COLO668 (cell line): ENCODE measurements around the gene DLG2.
"Not testable (repeated sequence)": the region's sequence is repeated elsewhere in the genome, so short reads cannot be mapped to it uniquely, and the experiment has no call there.

Experiments used
- DNase-seq: peaks from one replicate; lab custom pipeline; 2025; ENCODE audit not compliant: unreplicated experiment; lab: John Stamatoyannopoulos, UW

DLG2 gene

DNA sequence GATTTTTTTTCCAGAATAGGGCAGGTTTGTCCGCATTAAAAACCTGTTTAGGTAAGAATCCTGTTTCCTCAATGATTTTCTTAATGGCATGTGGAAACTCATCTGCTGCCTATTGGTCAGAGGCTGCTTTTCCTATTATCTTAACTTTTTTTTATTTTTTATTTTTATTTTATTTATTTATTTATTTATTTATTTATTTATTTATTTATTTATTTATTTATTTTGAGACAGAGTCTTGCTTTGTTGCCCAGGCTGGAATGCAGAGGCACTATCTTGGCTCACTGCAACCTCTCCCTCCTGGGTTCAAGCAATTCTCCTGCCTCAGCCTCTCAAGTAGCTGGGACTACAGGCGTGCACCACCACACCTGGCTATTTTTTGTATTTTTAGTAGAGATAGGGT lies 389.1 kb downstream of the DLG2 start:
- DNase-seq: not testable (repeated sequence)

DNA sequence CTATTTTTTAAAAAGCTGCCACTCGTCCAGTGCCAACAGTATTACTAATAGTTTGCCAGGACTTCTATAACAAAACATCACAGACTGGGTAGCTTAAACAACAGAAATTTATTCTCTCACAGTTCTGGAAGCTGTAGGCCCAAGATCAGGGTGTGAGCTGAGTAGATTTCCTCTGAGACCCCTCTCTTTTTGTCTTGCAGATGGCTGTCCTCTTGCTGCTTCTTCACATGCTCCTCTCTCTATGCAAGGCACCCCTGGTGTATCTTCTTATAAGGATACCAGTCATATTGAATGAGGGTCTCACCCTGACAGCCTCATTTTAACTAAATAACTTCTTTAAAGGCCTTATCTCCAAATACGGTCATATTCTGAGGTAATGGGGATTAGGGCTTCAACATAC lies 390.9 kb downstream of the DLG2 start:
- no peak for DNase-seq

DNA sequence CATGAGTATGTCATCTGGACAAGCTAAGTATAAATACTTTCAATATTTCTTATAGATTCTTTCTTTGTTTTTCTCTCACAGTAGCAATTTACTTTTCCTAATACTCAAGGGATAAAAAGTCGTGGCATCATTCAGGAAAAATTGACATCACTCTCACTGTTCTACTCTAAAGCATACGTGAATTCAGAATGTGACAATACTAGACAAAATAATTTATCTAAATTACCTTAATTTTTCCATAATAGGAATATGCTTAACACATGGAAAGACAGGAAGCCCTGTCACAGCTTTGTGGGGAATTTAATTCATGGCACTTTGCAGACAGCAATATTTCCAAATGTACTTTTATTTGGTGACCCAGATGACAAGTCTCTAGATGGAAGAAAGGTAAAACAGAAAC lies 394.6 kb downstream of the DLG2 start:
- DNase-seq: no peak

DNA sequence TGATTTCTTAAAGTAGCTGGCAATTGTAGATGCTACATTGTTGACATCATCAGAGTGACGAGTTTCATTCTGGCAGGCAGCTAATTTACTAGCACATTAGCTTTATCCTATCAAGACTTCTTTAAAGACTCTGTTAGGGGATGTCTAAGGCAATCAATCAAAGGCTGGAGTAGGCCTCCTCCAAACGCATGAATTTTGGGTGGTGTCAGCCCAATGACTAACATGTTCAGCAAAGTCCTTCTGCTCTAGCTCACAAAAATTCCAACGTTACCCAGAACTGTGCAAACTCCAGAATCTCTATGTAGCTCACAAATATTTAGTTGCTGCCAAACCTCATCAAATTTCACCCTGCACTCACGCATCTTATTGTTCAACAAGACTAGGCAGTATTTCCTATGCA lies 395.6 kb downstream of the DLG2 start:
- no peak for DNase-seq

DNA sequence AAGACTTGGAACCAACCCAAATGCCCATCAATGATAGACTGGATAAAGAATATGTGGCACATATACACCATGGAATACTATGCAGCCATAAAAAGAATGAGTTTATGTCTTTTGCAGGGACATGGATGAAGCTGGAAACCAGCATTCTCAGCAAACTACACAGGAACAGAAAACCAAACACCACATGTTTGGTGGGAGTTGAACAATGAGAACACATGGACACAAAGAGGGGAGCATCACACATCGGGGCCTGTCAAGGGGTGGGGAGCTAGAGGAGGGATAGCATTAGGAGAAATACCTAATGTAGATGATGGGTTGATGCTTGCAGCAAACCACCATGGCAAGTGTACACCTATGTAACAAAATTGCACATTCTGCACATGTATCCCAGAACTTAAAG lies 397.4 kb downstream of the DLG2 start:
- not testable (repeated sequence) for DNase-seq

DNA sequence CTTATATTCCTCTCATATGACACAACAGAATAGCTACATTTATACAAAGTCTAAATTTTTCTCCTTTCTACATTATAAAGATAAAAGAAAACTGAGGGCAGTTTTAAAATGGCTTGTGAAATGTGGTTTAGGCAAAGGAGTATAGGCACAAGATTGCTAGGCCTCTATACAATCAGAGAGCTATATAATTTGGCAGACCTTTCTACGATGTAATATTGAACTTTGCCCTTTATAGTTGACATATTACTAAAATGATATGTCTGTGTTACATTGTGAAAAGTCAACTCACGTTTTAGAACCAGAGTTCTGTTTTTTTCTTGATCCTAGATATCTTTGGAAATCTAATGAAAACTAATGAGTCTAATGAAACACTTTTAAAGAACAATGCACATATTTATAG lies 430.2 kb downstream of the DLG2 start:
- no peak for DNase-seq

DNA sequence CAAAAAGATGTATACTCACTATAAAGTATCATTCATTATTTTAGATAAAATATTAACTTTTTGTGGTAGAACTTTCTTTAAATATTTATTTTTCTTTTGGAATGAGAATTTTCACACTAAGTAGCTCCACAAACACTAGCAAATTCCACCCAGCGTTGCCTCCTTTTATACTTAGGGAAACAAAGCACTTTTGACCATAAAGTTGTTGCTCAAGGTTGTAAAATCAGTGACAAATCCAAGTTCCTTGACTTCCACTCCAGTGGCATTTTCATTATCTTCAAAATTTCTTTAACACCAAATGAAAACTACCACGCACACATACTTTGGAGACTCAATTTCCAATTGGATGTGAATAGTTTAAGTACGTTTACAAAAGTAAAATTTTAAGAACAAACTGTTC lies 431.2 kb downstream of the DLG2 start:
- DNase-seq: no peak

DNA sequence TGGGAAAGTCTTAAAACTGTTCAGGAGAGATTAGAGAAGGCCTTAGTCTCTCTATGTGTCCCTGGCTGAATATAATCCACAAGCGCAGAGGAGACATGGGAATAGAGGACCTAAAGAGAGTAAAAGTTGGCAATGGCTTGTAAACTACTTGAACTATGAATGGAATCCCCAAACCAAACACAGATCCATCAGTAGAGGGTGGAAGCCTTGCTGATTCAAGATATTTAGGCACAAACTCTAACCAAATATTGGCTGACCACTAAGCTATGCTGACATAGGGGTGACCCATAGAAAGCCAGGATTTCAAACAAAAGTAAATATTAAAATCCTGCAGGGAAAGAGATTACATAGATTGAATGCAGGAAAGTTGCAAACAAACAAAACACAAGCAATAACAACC lies 439.2 kb downstream of the DLG2 start:
- DNase-seq: no peak

DNA sequence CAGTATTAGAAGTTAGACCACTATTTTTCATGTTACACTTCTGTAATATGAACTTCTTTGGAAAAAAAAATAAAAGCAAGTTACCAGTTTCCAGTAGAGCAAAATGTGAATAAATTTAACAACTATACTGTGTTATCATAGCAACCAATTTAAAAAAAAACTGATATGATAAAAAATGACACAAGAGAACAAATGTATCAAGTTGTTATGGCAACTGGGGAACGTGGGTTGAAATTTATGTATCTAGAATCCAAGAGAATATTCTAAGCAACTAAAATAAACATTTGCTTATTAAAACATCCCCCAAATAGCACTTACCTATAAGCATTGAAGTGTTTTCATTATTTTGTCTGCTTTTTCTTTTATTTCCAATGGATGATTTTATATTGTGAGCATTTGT lies 442.4 kb downstream of the DLG2 start:
- DNase-seq: no peak

DNA sequence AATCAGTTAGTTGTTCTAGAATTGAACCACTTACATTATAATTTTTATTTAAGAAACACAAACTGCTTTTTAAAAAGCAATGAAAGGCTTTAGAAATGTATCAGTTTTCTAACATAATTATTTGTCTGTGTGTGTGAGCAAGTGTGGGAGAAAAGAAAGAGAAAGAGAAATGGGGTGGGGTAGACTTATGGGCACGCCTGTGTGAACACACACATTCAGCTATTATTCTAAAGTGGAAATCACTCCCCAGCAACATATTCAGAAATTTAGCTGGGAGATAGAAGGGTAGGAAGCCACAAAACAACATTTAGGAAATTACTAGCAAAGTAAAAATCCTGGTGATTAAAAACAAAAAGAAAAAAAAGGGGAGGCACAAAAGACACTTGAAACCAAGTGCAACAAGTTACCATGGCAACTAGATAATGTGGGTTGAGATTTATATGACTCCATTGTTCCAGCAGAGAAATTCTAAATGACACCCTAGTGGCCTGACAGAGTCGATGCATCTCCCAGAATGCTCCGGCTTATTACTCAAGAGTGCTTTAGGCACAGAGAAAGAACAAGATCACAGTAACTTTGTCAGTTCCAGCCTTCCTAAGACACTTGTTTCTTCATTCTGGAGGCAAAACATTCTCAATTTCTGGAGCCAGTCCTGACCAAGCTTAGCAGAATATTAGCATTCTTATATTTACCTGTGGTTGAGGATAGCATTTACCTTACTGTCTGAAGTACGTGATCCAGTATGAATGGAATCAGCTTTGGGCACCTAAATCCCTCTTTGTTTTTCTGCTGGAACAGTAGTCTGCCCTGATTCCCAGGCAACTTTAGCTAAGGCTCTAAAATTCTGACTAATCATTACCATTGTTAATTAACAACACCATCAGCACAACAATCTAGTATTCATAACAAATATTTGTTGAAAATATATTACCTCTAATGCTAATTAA lies 444.4 kb downstream of the DLG2 start:
- no peak for DNase-seq

DNA sequence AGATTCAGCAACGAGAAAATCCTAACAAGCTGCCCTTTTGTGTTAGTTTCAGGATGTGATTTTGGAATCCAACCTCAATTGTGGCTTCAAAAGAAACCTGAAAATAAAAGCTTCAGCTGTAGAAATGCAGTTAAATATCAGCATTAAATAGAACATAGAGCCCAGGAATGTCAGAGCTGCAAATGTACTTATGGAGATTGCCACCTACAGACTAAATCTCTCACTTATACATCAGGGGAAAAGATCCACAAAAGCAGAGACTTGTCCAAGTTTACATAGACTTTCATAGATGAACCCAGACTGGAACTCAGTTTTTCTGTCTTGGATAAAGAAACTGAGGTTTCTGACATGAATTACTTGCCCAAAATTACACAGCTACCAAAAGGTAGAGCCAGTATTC lies 446.6 kb downstream of the DLG2 start:
- DNase-seq: no peak

DNA sequence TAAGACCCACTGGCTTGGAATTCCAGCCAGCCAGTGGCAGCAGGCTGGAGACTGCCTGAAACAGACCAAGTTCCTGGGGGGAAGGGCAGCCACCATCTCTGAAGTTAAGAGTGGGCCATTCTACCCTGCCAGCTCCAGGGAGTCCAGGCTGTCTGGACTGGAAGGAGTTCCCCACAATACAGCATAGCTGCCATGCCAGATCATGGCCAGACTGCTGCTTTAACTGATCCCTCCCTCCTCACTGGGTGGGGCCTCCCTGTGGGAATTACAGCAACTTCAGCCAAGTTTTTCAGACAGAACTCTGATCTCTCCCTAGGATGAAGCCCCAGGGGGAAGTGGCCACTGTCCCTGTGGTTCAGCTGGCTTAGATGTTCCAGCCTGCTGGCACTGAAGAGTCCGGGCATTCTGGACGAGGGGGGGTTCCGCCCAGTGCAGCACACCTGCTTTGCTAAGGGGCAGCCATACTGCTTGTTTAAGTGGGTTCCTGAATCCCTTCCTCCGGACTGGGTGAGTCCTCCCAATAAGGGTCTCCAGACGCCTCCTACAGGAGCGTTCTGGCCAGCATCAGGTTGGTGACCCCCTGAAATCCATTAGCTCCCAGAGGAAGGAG lies 455.4 kb downstream of the DLG2 start:
- DNase-seq: no peak

DNA sequence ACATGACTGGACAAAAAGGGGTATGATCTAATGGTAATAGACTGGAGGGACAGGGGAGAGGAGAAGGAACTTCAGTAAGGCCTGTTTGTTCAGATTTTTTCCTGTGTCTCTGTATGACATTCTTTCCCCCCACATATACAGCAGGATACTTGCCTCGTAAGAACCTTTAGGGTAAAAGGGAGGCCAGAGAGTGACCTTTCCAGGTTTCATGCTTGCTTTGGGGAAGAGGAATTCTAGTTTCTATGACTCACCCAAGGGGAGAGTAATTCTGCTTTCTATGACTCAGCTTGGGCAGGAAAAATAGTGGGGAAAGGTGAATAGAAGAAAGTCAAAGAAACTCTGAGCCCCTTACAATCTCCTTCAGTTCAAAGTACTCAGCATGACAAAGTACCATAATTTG lies 457.0 kb downstream of the DLG2 start:
- DNase-seq: no peak

DNA sequence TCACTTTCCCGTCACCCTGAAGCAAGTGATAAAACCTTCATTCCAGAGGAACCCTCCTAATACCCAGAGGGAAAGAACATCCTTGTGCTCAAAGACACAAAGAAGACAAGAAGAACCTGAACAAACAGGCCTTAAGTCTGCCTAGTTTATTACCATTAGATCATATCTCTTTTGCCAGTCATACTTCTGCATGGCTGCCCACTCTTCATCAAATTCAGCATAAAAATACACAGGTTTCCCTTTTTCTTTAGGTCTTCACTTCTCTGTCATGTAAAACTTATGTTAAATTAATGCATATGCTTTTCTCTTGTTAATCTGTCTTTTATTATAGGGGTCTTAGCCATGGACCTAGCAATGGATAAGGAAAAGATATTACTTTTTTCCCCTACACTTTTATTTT lies 459.7 kb downstream of the DLG2 start:
- DNase-seq: no peak

DNA sequence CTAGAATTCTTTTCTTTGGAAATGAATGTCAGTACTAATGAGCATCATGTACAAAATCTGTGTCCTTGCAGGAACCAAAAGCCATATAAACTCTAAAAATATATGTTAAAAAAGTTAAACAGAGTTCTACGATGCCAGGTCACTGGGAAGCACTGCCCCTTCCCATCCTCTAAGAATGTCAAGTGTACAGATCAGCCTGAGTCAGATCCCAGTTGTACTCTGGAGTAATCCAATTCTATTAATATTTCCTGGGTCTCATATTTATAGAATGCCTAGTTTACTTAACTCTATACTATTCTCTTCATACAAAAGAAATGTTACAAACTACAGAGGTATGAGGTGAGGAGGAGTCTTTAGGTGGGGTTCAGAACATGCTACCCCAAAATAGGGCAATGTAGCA lies 460.1 kb downstream of the DLG2 start:
- DNase-seq: no peak

DNA sequence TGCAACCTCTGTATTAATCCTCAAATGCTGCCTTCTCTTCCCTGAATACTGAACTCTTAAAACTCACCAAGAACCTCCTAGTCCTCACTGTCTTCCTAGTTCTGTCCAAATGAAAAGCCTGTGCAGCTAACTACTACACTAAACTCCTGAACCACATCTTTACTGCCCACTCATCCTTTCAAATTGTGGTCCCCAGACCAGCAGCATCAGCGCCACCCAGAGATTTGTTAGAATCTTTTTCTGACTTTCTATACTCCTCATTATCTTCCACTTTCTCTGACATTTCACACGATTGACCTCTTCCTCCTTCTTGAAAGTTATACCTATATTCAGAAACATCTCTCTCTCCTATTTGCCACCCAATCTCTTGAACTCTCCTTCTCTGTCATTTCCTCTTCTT lies 461.3 kb downstream of the DLG2 start:
- no peak for DNase-seq

DNA sequence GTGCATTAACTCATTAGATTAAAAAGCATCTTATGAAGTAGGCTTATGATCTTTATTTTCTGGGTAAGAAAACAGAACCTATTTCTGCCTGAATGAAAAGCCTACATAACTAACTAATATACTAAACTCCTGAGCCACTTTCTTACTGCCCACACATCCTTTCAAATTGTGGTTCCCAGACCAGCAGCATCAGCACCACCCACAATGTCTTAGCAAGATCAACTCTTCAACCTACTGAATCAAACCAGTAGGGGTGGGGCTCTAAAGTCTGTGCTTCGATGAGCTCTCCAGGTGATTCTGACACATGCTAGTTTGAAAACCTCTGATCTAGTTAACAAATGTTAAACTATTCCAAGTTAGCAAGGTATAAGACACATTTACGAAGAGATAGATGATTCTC lies 462.4 kb downstream of the DLG2 start:
- no peak for DNase-seq

DNA sequence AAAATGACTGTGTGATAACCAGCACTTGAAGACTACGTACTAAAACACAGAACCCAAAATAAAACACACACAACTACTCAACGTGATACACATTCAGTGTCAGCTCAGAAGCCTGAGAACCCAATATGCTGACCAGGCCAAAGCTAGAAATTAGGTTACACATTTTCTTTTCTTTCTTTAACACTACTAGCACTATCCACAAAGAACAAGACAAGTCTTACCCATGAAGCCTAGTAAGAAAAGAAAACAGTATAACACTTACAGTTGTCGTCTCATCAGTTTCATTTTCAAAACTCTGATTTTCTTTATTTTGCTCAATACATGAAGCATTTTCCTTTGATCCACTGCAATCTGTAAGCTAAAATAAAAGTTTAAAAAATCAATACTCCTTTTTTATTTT lies 472.9 kb downstream of the DLG2 start:
- DNase-seq: no peak

DNA sequence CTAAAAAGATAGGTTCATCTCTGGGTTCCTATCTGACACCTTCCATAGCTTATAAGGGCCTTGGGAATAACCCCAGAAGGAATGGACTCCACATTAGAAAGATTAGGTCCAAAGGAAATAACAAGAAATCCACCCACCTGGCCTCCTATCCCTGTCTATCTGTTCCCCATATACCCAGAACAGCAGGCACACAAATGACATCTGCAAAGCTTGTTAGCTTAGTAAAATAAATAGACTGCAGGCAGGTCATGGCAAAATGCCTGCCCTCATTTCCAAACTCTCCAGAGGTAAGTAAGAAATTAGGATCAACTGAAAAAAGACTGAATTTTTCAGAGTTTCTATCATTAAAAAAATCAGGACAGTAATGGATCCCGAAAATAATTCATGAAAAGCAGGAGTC lies 489.5 kb downstream of the DLG2 start:
- no peak for DNase-seq

DNA sequence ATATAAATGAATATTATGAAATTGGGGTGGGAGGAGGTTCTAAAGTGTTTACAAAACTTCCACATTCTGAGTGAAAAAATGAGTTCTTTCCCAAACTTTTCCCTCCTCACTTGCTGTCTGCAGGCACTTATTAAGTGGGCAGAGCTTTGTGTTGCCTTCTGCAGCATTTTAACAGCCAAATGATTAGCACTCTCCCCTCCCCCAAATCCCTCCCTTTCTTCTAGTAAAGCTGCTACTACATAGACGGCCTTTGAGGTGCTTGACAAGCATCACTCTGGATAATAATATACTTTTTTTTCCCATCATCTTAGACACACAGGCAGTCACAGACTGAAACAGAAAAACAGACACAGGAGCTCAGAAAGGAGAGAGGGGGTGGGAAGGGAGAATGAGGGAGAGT lies 493.5 kb downstream of the DLG2 start:
- no peak for DNase-seq

DNA sequence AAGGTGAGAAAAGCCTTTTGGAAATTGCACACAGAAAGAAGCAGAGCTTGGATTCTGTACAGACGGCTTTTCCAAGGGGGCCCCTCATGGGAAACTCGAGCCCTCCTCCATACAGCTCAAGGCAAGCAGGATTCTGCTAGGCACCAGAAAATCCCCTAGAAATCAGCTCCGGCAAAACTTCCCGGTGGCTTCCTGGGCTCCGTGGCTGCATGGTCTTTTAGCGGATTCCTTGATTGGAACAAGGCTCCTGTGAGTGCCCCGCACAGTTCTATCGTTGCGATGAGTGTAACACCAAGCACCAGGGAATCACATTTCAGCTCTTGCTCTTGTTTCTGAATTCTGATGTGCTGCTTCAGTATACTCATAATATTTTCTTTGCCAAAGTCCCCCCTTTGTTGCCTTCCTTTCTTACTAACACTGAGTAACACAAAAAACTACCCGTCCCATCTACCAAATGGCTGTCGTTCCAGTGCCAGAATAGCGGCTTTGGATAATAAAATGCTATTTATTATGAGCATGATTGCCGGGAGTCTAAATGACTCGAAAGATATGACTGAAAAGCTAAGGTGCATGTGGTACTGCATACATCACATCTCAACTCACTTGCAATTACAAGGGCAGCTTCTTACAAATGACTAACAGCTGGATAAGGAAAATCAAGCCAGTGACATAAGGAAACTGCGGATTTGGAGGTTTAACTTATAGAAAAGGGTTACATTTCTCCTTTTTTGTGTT lies 494.1 kb downstream of the DLG2 start:
- DNase-seq: no peak

DNA sequence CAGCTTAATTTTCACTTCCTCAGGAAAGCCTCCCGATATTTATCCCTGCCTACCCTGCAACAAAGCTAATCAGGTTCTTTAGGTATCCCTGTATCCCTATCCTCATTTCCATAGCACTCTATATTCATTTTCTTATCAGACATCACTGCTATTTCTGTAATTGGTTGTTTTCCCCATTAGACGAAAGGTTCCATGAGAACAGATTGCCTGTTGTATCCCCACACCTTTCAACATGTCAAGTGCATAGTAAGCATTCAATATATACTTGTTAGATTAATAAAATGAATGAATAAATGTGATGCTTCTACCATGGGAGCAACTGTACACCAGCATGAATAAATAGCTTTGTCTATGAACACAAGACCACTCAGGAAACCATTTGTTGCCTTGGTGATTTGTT lies 499.8 kb downstream of the DLG2 start:
- no peak for DNase-seq
